Measurements from ENCODE around the gene MRPL37. TPM values are rescaled to one million over a fixed set of nuclear protein-coding genes. Genes with fewer than 3 reads are reported as not detected.

Gene MRPL37
- polyA plus RNA-seq, 1 donor: 80.6 TPM

DNA sequence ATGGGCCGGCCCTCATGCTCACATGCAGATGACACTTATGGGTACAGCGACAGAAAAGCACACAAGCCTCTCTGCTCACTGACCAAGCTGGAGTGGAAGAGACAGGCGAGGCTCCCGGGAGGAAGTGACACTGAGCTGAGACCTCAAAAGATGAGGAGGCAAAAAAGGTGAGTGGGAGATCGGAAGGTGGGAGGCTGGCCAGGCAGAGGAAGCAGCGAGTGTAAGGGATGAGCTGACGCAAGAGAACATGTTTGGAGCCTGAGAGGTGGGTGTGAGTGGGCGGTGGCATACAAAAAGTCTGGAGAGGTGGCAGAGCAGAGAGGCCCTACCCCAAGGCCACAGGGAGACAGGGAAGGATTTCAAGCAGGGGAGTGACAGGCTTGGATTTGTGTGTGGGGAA lies 29.0 kb upstream of the MRPL37 start:
- Histone ChIP-seq H3K9me3 (ENCODE audit: control insufficient read depth, low read depth, low read length) (no peaks in the 10 kb centered on the region), H3K27me3 (ENCODE audit: control insufficient read depth, insufficient read depth, low read length) (no peaks in the 10 kb centered on the region), H3K4me1 (ENCODE audit: control insufficient read depth, insufficient read depth, low read length) (no peaks in the 10 kb centered on the region), H3K4me3 (ENCODE audit: low read length) (no peak overlapping the region), H3K36me3 (ENCODE audit: control insufficient read depth, insufficient read depth, low read length) (peaks cover 2% of the 10 kb centered on the region), H3K27ac (ENCODE audit: low read length) (no peak overlapping the region)
- no peak for DNase-seq
- WGBS (ENCODE audit: insufficient coverage, low lambda C conversion rate): 90% methylated on average over 4 of the region's 8 CpGs

DNA sequence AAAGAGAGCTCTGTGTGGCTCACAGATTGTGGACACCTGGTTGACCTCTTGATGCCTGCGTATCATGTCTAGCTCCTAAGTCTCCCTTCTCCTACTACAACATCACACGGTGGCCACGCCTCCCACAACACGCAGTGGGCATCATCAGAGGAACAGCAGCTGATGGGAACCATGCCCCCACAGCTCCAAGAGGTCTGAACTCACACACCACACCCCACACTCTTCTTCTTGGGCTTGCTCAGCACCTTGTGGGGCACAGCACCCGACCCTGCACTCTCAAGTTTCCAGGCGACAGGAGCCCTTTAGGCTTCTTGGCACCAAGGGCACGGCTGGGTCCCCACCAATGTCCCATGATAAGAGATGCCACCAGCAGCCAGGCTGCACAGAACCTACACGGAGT lies 28.4 kb upstream of the MRPL37 start:
- H3K27me3 ChIP-seq (ENCODE audit: control insufficient read depth, insufficient read depth, low read length): no peaks in the 10 kb centered on the region
- H3K4me1 ChIP-seq (ENCODE audit: control insufficient read depth, insufficient read depth, low read length): no peaks in the 10 kb centered on the region
- no peak overlapping the region for H3K4me3 ChIP-seq (ENCODE audit: low read length)
- H3K27ac ChIP-seq (ENCODE audit: low read length): no peak overlapping the region
- no peaks in the 10 kb centered on the region for H3K9me3 ChIP-seq (ENCODE audit: control insufficient read depth, low read depth, low read length)
- WGBS (ENCODE audit: insufficient coverage, low lambda C conversion rate): no CpG with 5 or more reads among the region's 8 CpGs
- peaks cover 2% of the 10 kb centered on the region for H3K36me3 ChIP-seq (ENCODE audit: control insufficient read depth, insufficient read depth, low read length)
- no peak for DNase-seq

DNA sequence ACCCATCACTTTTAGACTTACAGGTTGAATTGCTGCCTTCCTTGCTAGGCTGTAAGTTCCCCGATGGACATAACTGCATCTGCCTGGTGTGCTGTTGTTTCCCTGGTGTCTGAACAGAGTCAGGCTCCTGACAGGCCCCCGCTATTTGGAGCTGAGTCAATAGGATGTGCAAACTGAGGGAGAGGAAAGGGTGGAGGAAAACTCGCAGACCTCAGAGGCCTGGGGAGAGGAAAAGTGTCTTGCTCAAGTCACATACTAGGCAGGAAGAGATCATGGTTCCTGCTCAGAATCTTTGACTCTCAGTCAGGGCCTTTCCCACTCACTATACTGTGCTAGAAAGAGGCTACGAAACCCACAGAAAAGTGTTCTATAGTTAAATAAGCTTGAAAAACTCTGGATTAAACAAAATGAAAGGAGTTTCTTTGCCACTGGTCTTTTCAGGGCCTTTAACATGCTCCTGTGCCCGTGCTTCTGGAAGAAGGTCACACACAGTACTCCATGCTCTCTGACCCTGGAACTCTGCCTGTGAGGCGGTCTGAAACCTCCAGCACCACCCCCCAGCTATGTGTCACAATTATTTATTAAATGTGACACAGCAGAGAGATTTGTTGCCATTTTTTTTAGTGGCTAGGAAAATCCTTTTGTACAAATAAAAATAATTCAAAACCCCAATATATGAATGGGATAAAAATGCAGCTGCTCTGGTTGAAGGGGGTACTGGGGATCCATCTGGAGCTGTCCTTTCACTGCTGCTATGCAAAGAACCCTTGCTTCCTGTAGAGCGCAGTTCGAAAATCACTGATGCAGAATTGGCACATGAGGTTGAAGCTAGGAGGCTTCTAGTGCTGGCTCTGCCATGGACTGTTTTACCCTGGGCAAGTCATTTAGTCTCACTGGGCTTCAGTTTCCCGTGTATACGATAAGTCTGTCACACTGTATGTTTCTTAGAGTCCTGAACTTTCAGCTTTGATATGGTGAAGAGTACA lies 27.1 kb upstream of the MRPL37 start:
- no peak for DNase-seq
- H3K36me3 ChIP-seq (ENCODE audit: control insufficient read depth, insufficient read depth, low read length): peaks cover 2% of the 10 kb centered on the region
- no peaks in the 10 kb centered on the region for H3K9me3 ChIP-seq (ENCODE audit: control insufficient read depth, low read depth, low read length)
- H3K27me3 ChIP-seq (ENCODE audit: control insufficient read depth, insufficient read depth, low read length): no peaks in the 10 kb centered on the region
- no peak overlapping the region for H3K4me3 ChIP-seq (ENCODE audit: low read length)
- H3K27ac ChIP-seq (ENCODE audit: low read length): no peak overlapping the region
- whole genome bisulfite sequencing (ENCODE audit: insufficient coverage, low lambda C conversion rate): no CpG with 5 or more reads among the region's 10 CpGs
- H3K4me1 ChIP-seq (ENCODE audit: control insufficient read depth, insufficient read depth, low read length): no peaks in the 10 kb centered on the region

DNA sequence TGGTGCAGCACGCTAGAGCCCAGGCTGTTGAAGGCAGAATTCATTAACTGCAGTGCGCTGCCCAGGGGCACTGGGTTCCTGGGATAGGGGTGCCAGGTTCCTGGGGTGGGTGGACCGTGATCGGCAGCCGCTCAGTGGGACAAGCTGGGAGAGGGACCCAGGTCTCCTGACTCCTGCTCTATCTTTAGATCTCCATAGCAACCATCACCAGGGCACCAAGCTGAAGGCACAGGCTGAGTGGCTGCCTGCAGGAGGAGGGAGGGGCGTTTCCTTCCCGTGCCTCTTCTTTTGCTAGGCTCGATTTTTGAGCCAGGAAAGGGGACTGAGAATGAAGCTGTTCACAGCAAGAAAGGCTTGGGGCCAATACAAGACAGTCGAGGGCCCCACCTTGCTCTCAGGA lies 26.3 kb upstream of the MRPL37 start:
- DNase-seq: no peak
- H3K4me1 ChIP-seq (ENCODE audit: control insufficient read depth, insufficient read depth, low read length): no peaks in the 10 kb centered on the region
- H3K27me3 ChIP-seq (ENCODE audit: control insufficient read depth, insufficient read depth, low read length): no peaks in the 10 kb centered on the region
- no CpG with 5 or more reads among the region's 9 CpGs for WGBS (ENCODE audit: insufficient coverage, low lambda C conversion rate)
- no peak overlapping the region for H3K4me3 ChIP-seq (ENCODE audit: low read length)
- H3K36me3 ChIP-seq (ENCODE audit: control insufficient read depth, insufficient read depth, low read length): peaks cover 2% of the 10 kb centered on the region
- H3K9me3 ChIP-seq (ENCODE audit: control insufficient read depth, low read depth, low read length): no peaks in the 10 kb centered on the region
- H3K27ac ChIP-seq (ENCODE audit: low read length): no peak overlapping the region

DNA sequence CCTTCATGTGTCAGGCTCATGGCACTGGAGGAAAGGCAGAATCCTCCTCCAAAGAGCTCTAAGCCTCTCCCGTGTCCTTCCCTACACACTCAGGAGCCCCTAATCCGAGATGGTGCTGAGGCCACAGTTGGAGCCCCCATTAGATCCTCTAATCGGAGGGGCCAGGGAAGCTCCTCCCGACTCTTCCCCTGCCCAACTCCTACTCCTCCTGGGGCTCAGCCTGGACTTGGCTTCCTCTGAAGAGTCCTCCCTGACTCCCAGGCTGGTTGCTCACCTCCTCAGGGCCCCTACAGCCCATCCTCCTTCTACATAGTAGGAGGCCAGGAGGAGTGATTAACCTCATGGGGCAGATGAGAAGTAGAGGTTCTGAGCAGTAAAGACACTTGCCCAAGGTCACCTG lies 25.9 kb upstream of the MRPL37 start:
- no peak for DNase-seq
- H3K27me3 ChIP-seq (ENCODE audit: control insufficient read depth, insufficient read depth, low read length): no peaks in the 10 kb centered on the region
- H3K27ac ChIP-seq (ENCODE audit: low read length): no peak overlapping the region
- H3K4me1 ChIP-seq (ENCODE audit: control insufficient read depth, insufficient read depth, low read length): no peaks in the 10 kb centered on the region
- WGBS (ENCODE audit: insufficient coverage, low lambda C conversion rate): no CpG with 5 or more reads among the region's 4 CpGs
- no peaks in the 10 kb centered on the region for H3K9me3 ChIP-seq (ENCODE audit: control insufficient read depth, low read depth, low read length)
- no peak overlapping the region for H3K4me3 ChIP-seq (ENCODE audit: low read length)
- peaks cover 2% of the 10 kb centered on the region for H3K36me3 ChIP-seq (ENCODE audit: control insufficient read depth, insufficient read depth, low read length)

DNA sequence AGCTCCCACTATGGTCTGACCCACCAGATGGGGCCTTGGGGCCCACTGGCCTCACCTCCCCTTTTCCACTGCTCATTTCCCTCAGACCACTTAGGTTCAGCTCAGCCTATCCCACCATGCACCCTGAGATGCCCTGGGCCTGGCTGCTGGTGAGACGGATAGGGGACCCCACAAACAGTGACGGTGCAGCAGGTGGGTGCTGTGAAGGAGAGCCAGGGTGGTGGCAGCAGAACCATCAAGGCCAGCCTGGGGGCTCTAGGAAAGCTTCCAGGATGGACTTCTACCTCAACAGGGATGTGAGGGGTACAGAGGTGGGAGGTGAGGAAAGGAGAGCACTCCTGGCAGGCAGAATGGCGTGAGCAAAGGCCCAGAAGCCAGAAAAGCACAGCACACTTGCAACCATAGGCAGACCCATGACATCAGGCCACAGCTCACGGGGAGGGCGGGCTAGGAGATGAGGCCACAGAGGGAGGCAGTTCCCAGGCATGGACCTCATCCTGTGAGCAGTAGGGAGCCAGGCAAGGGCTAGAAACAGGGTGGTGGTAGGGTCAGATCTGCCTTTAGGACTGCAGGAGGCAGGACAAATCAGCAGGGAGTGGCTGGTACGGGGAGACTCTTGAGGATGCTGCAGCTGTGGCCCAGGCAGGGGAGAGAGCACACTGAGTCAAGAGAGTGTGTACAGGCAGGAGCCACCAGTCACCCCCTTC lies 23.2 kb upstream of the MRPL37 start:
- Histone ChIP-seq H3K9me3 (ENCODE audit: control insufficient read depth, low read depth, low read length) (no peaks in the 10 kb centered on the region), H3K27ac (ENCODE audit: low read length) (no peak overlapping the region), H3K36me3 (ENCODE audit: control insufficient read depth, insufficient read depth, low read length) (peaks cover 5% of the 10 kb centered on the region), H3K4me1 (ENCODE audit: control insufficient read depth, insufficient read depth, low read length) (no peaks in the 10 kb centered on the region), H3K27me3 (ENCODE audit: control insufficient read depth, insufficient read depth, low read length) (no peaks in the 10 kb centered on the region), H3K4me3 (ENCODE audit: low read length) (no peak overlapping the region)
- DNase-seq: no peak
- WGBS (ENCODE audit: insufficient coverage, low lambda C conversion rate): no CpG with 5 or more reads among the region's 6 CpGs

DNA sequence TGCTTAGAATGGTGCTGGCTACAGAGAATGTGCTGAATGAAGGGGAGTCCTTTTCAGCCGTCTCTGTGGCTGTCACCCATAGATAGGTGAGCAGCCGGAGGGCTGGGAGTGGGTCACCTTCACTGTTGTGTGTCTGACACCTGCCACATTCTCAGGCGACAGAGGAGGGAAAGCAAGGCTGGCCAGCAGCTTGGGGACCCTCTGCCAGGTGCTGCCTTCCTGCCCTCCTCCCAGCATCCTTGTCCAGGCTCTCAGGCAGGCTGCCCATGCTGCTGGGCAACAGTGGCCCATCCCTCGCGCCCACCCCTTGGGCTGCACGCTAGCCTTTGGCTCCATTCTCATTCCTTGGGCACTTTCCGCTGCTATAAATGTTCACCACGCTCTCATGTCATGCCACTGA lies 22.2 kb upstream of the MRPL37 start:
- Histone ChIP-seq H3K4me1 (ENCODE audit: control insufficient read depth, insufficient read depth, low read length) (no peaks in the 10 kb centered on the region), H3K36me3 (ENCODE audit: control insufficient read depth, insufficient read depth, low read length) (peaks cover 5% of the 10 kb centered on the region), H3K27me3 (ENCODE audit: control insufficient read depth, insufficient read depth, low read length) (no peaks in the 10 kb centered on the region), H3K27ac (ENCODE audit: low read length) (no peak overlapping the region), H3K9me3 (ENCODE audit: control insufficient read depth, low read depth, low read length) (no peaks in the 10 kb centered on the region), H3K4me3 (ENCODE audit: low read length) (no peak overlapping the region)
- WGBS (ENCODE audit: insufficient coverage, low lambda C conversion rate): no CpG with 5 or more reads among the region's 8 CpGs
- DNase-seq: no peak

DNA sequence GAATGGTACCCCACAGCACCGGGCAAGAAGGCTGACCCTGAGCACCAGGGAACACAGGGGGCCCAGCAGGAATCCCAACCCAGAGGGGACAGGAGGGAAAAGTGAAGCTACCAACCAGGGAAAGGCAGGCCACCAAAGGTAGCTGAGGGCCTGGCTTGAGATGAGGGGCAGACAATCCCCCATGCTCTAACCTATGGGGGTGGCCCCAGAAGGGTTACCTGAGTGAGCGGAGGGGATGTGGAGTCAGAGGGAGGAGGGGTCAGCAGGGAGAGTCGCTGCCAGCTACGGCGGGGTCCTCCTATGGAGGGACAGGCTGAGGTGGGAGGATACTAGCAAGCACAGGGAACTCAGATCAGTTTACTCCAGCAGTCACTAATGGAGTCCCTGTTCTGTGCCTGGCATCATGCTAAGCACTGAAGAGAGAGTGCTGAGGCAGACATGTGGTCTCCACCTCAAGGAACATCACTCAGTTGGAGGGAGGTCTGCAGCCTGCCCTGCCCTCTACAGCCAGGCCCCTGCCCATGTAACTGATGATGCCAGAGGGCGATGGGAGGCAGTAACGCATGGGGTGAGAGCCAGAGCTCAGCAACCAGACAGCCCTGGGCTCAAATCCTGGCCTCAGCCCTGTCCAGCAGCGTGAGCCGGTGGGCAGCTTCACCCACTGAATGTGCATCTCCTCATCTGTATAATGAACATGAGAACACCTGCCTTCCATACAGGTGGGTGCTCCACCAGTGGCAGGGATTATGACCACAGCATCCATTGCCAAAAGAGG lies 21.5 kb upstream of the MRPL37 start:
- Histone ChIP-seq H3K36me3 (ENCODE audit: control insufficient read depth, insufficient read depth, low read length) (peaks cover 5% of the 10 kb centered on the region), H3K4me3 (ENCODE audit: low read length) (no peak overlapping the region), H3K27me3 (ENCODE audit: control insufficient read depth, insufficient read depth, low read length) (no peaks in the 10 kb centered on the region), H3K4me1 (ENCODE audit: control insufficient read depth, insufficient read depth, low read length) (no peaks in the 10 kb centered on the region), H3K27ac (ENCODE audit: low read length) (no peak overlapping the region), H3K9me3 (ENCODE audit: control insufficient read depth, low read depth, low read length) (no peaks in the 10 kb centered on the region)
- 0% methylated on average over 1 of the region's 9 CpGs for WGBS (ENCODE audit: insufficient coverage, low lambda C conversion rate)
- DNase-seq: no peak

DNA sequence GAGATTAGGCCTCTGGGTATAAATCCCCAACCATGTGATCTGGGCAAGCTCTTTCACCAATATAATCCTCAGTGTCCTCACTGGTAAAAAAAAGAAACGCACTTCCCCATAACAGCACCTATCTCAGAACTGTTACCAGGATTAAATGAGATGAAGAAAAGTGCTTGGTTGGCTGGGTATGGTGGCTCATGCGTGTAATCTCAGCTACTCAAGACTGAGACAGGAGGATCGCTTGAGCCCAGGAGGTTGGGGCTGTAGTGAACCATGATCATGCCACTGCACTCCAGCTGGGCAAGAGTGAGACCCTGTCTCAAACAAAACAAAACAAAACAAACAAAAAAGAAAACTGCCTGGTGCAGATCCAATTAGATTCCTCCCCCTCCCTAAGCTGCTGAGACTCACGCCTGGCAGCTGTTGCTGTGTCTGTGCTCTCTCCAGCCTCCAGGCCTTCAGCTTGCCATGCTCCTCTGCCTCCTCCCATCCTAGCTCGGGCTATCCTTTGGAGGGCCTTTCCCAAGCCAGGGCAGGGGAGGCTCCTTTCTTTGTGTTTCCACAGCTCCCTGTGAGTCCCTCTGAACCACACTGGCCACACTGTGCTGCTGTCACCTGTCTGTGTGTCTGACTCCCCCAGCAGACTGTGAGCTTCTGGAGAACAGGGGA lies 19.1 kb upstream of the MRPL37 start:
- Histone ChIP-seq H3K9me3 (ENCODE audit: control insufficient read depth, low read depth, low read length) (no peaks in the 10 kb centered on the region), H3K27me3 (ENCODE audit: control insufficient read depth, insufficient read depth, low read length) (no peaks in the 10 kb centered on the region), H3K4me1 (ENCODE audit: control insufficient read depth, insufficient read depth, low read length) (no peaks in the 10 kb centered on the region), H3K36me3 (ENCODE audit: control insufficient read depth, insufficient read depth, low read length) (peaks cover 3% of the 10 kb centered on the region), H3K4me3 (ENCODE audit: low read length) (no peak overlapping the region), H3K27ac (ENCODE audit: low read length) (no peak overlapping the region)
- WGBS (ENCODE audit: insufficient coverage, low lambda C conversion rate): no CpG with 5 or more reads among the region's 5 CpGs
- DNase-seq: no peak

DNA sequence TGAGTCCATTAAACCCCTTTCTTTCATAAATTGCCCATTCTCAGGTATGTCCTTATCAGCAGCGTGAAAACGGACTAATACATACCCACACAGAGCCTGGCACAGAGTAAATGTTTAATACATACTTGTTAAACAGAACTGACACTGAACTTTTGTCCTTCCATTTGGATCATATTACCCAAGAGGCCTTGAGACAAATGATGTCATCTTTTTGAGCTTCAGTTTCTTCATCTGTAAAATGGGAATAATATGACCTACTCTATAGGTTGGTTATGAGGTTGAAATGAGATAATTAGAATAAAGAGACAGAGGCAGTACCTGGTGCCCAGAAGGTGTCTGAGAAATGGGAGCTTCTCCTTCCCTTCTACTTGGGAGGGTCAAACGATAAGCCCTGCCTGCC lies 13.9 kb upstream of the MRPL37 start:
- H3K9me3 ChIP-seq (ENCODE audit: control insufficient read depth, low read depth, low read length): no peaks in the 10 kb centered on the region
- no peaks in the 10 kb centered on the region for H3K4me1 ChIP-seq (ENCODE audit: control insufficient read depth, insufficient read depth, low read length)
- H3K36me3 ChIP-seq (ENCODE audit: control insufficient read depth, insufficient read depth, low read length): peaks cover 22% of the 10 kb centered on the region
- no CpG with 5 or more reads among the region's 3 CpGs for WGBS (ENCODE audit: insufficient coverage, low lambda C conversion rate)
- no peak overlapping the region for H3K27ac ChIP-seq (ENCODE audit: low read length)
- no peak for DNase-seq
- no peaks in the 10 kb centered on the region for H3K27me3 ChIP-seq (ENCODE audit: control insufficient read depth, insufficient read depth, low read length)
- H3K4me3 ChIP-seq (ENCODE audit: low read length): no peak overlapping the region
